Stimulated activated CD8-positive, alpha-beta memory T cell treated with anti-CD3 and anti-CD28 coated beads, Interleukin-15, amount 100 ng/mL, for 4 hours (primary cell): ENCODE results near the gene C5orf22.
"Not testable (repeated sequence)": the region's sequence is repeated elsewhere in the genome, so short reads cannot be mapped to it uniquely, and the experiment has no call there.

ENCODE experiments used
- DNase-seq, 2 donors: peaks; one replicate each; pipeline ENCODE4 v3.0.0-alpha.2; 2020; ENCODE audit warnings: low read depth in 2 of 2

Gene C5orf22

DNA sequence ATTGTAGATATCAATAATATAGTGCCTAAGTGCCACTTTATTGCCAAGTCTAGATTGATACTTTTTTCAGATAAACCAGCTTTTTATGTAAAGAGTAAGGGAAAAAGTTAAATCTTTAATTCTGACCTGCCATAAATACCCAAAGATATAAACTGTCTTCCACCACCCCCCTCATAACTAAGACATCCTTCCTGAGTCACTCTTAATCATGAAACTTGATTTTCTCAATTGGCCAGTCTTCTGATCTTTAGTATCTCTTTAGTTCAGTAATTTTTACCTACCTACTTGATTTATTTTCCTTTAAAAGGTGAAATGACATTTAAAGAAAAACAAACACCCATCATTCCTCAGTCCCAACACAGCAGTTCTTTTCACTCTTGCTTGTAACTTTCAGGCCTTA is 21.8 kb downstream of the C5orf22 start:
- no peak for DNase-seq

GRCh38 chr5:31554552-31554951 is 22.5 kb downstream of the C5orf22 start:
- no peak for DNase-seq

GRCh38 chr5:31556461-31556860 is 24.4 kb downstream of the C5orf22 start:
- no peak for DNase-seq

DNA sequence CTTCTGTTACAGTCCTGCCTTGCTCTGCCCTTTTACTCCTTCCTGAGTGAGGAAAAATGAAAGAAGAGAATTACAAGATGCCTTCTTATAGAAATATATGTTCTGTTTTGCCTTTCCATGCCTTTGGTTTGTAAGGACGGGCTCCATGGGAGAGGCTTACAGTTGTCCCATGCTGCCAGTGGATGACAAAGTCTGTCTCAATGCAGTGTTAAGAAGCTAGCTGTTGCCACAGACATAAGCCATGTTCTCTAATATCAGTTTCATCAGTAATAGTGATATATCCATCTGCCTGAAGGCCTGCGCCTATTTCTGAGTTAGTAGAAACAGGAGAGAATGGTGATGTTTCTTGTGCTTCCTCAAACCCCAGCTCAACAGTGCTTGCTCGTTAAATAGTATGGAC is 27.8 kb downstream of the C5orf22 start:
- DNase-seq = no peak

DNA sequence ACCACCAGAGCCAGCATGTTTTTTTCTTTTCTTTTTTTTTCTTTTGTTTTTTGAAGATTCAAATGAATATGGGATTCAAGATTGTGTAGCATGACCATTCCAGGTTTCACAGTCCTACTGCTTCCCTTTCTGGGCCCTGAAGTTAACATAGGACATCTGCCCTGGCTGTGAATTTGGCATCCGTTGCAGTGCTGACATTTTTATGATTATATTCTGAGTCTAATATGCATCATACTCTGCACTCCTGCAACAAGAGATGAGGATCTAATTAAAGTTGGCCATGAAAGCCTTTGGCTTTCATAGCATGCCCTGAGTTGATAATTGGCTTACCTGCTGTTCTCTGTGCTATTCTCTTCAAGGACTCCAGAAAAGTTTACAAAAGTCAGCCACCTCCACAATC is 29.8 kb downstream of the C5orf22 start:
- DNase-seq = no peak

DNA sequence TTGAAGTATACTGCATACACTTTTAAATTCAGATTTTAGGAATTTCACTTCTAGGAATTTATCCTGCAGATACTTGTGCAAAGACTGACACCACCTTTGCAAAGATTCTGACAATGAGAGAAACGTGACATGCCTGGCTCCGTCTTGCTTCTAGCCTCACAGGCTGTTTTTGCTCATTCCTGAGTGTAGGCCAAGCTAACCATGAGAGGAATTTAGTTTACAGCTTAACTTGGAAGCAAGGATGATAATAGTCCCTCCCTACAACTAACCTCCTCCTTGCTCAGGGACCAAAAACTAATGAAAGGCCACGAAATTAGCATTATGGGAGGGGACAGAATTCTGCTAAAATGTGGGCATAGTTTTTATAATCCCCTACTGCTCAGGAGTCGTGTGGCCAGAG is 31.1 kb downstream of the C5orf22 start:
- DNase-seq = no peak

GRCh38 chr5:31566362-31566761 is 34.3 kb downstream of the C5orf22 start:
- not testable (repeated sequence) for DNase-seq

DNA sequence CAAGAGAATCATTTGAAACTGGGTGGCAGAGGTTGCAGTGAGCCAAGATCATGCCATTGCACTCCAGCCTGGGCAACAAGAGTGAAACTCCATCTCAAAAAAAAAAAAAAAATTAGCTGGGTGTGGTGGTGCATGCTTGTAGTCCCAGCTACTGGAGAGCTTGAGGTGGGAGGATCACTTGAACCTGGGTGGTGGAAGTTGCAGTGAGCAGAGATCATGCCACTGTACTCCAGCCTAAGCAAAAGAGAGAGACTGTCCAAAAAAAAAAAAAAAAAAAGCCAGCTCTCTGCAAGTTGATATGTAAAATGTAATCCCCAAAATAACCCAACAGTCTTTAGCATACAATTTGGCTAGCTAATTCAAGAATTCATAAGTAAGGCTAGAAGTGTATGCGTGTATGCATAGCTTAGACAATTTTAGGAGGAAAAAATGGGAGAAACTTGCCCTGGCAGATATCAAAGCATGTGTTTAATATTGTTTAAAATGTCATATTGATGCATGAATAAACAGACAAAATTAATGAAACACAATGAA is 36.3 kb downstream of the C5orf22 start:
- no peak for DNase-seq

GRCh38 chr5:31569068-31569467 is 37.0 kb downstream of the C5orf22 start:
- DNase-seq = no peak

- no peak for DNase-seq
Measured at GRCh38 chr5:31573494-31574142, 41.5 kb downstream of the C5orf22 start.

DNA sequence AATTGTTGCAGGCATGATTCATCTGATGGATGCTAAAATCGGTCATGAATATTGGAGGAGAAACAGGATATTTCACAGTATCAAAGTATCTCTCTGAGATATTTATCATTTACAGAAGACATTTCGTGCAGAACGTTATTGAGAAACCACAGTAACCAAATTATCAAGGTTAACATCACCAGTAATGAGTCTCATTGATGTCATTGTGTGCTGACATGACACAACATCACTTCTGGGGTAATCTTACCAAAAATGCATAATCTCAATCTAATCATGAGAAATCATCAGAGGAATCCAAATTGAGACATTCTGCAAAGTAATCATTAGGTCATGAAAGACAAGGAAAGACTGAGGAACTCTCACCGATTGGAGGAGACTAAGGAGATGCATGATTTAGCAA is 42.7 kb downstream of the C5orf22 start:
- no peak for DNase-seq

DNA sequence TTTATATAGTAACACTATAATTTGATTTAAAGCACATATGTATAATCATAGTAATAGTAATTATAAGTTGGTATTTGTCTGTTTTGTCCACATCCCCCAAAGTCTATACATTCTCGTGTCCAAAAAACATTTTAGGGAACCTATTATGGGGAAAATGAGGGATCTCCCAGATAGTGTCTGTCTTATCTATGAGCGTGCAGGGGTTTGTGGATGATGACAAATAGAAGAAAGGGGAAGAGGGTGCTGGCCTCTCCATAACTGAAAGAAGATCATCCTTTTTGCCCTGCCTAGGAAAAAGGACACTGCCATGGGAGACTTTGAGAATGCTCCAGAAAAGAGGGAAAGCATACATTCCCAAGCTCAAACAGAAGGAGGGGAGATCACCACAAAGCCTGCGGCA is 45.3 kb downstream of the C5orf22 start:
- DNase-seq = no peak

DNA sequence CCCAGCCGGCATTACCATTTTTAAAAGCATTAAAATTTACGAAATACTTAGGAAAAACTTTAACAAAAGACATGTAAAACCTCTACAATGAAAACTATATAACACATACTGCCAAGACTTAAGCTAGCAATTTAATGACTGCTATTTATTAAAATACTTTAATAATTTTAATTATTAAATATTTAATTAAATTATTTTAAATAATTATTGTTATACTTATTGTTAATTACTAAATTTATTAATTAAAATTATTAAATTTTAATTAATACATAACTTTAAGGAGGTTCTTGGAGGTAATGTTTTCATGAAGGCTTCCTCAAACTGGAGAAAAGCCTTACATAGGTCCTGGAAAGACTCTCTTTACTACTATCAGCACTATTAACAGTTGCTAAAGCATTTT is 47.5 kb downstream of the C5orf22 start:
- DNase-seq = no peak

DNA sequence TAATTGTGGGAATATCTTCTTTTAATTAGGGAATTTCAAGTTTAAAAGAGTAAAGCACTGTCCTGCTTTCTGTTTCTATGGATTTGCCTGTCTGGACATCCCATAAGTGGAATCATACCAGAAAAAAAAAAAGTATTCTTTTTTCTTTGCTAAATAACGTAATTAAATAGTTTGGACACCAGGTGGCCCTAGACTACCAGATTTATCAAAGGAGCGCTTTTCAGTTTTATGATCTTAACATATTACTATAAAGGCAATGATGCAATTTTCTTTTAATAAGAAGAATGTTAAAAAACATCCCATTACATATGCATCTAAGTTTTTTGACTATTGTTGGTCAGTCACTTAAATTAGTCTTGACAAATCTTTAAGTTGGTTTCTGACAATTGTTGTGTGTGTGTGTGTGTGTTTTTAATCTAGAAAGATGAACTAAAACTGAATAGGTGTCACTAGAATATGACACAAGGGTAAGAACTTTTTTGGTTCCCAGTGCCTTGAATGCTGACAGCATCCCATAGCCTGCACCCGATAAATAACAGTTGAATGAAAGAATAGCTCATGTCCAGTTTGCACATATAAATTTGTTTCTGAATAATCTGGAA is 49.5 kb downstream of the C5orf22 start:
- no peak for DNase-seq

DNA sequence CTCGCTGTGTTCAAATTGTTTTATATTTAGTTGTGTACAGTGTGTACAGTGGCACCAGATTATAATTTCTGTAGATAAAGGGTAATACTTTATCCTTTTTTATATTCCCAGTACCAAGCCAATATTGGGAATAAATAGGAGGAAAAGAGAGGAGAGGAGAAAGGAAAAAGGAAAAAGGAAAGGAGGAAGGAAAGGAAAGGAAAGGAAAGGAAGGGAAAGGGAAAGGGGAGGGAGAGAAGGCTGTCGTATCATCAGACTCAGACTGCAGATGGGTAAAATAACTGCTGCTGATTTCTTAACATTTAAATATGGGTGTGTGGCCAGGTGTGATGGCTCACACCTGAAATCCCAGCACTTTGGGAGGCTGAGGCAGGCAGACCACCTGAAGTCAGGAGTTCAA is 51.0 kb downstream of the C5orf22 start:
- no peak for DNase-seq

GRCh38 chr5:31585166-31585894 is 53.2 kb downstream of the C5orf22 start:
- DNase-seq = no peak

GRCh38 chr5:31585895-31586270 is 53.8 kb downstream of the C5orf22 start:
- DNase-seq = no peak

DNA sequence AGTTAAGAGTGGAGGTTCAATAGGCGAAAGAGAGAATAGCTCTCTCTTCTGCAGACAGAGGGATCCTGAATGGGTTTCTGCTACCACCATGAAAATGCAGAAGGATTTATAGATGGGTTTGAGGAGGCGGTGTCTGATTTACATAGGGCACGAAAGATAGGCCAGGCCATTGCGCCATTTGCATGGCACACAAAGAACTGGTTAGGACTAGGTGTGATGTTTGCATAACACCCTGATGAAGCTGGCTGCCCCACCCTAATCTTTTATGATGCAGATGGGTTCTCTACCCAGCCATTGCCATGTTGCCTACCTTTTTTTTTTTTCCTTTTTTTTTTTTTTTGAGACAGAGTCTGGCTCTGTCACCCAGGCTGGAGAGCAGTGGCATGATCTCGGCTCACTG is 55.4 kb downstream of the C5orf22 start:
- no peak for DNase-seq

GRCh38 chr5:31593665-31594064 is 61.6 kb downstream of the C5orf22 start:
- DNase-seq = no peak

DNA sequence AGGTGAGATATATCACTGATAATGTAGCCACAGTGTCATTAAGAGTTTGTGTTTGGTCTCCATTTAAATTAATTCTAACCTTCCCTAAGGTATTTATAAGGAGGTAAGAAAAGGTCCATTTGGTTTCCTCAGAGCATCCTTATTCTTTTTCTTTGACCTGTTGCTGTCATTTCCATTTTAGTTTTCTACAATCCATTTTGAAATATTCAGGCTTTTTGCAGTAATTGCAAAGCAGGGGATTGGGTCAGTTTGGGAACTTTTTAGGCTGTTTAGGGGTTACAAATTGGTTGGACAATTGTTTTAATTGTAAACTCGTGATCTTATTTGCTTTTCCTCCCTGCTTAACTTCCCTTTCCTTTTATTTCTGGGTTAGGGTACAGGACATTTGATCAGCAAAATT is 64.3 kb downstream of the C5orf22 start:
- DNase-seq = no peak

DNA sequence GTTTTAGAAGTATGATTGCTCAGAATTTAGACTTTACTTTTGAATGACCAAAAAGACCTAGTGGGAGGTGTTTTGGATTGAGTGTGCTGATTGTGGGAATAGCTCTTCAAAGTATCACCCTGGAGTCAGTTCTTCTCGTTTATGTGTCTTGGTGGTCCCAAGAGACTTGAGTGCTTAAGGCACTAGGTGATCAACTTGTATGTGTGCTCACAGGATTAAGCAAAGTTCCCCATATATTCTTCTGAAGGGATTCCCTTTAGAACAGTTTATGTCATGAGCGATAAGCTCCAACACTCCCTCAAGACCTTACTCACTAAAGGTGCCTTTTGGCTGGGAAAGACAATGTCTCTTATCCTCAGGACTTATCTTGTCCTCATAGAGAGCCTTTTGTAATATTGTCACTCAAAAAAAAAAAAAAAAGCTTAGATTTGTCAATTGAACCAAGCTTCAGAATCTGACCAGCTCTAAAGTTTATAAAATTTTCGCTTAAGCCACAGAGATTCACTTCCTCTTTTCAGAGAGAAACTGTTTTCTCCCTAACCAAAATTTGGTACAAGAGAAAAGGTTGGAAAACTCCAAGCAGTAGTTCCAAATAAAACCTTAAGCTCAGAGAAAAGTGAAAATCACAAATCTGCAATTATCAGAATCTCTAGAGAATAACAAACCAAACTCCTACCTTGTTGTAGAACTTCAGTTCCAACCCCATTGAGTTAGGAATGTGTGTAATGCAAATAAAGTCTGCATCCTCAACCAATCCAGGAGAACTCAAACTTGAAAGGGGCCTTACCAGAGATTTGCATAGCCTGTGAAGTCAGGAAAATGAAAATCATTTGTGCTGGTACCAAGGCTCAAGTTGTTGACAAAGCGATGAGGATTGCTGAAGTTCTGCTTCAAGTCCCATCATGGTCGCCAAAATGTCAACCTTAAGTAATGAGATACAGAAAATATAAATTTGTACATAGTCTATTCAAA is 66.8 kb downstream of the C5orf22 start:
- DNase-seq = no peak

DNA sequence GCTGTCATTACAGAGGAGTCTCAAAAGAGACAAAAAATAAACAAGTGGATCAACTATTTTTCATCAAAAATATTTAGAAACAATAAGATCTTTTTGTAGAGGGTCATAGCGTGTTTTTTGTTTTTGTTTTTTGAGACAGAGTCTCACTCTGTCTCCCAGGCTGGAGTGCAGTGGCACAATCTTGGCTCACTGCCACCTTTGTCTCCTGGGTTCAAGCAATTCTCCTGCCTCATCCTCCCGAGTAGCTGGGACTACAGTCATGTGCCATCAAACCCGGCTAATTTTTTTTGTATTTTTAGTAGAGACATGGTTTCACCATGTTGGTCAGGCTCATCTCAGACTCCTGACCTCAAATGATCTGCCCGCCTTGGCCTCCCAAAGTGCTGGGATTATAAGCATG is 70.2 kb downstream of the C5orf22 start:
- DNase-seq = not testable (repeated sequence)
